K562 (cell line): Measurements from ENCODE around the gene SLC35E2B. TPM values are rescaled to one million over a fixed set of nuclear protein-coding genes. Genes with fewer than 3 reads are reported as not detected.
A peak's percentile ranks its signal among the peaks of the same experiment; 100 is the strongest.

ENCODE experiments used
- ATAC-seq: fragments of 200-7000 bp; cut with Tn5 transposase; 3 replicates; pipeline ENCODE4 v1.9.1; 2020; ENCODE audit warnings: moderate library complexity
- BruUV-seq: library from RNA; stranded (reverse); fragments of 400-500 nt; replicated peaks from 2 replicates; lab custom pipeline; 2021; lab: Mats Ljungman, UMichigan
- CTCF ChIA-PET: fragments of 300-600 bp; formaldehyde crosslinking; extraction: SDS; loops from one replicate; lab custom pipeline; 2021; ENCODE audit warnings: low intra/inter-chr PET ratio; lab: Yijun Ruan, JAX
- POLR2A ChIA-PET: fragments of 300-600, 350-650 bp; sonication (Branson Sonifier 250); formaldehyde crosslinking; extraction: SDS; loops from one replicate; lab custom pipeline; 2021; ENCODE audit warnings: antibody characterized with exemption, inconsistent platforms; lab: Yijun Ruan, JAX
- DNase-seq, 4 experiments: peaks; one replicate each; pipeline versions ENCODE4 v3.0.0 to v3.0.0-alpha.2; 2011 to 2018; ENCODE audit warnings: low spot score in 3 of 4, mixed read lengths in 3 of 4; ENCODE audit errors: extremely low read depth in 1 of 4
- FAIRE-seq: peaks from 2 replicates; lab custom pipeline; 2011; peaks lifted over from hg19 to GRCh38; lab: Jason Lieb, UNC
- H2AFZ ChIP-seq: 2 replicates; pipeline ENCODE4 v1.6.0; 2011; ENCODE audit warnings: low read depth, low read length, control low read depth, inconsistent platforms
- H3K27ac ChIP-seq: fragments of 200-600 bp; 3 replicates; pipeline ENCODE4 v1.8.0; 2011; ENCODE audit warnings: low read depth, mild to moderate bottlenecking, control low read depth, inconsistent platforms, low read length, moderate library complexity, mixed read lengths; ENCODE audit errors: extremely low read depth
- H3K27me3 ChIP-seq, 2 experiments: fragments of 300-600 bp in 1 of 2; 2 replicates in 1 of 2; 3 replicates in 1 of 2; pipeline versions ENCODE4 v1.6.0 to v1.8.0; 2011; ENCODE audit warnings: inconsistent platforms in 2 of 2, low read length in 2 of 2, mild to moderate bottlenecking in 1 of 2, mixed read lengths in 1 of 2, moderate library complexity in 1 of 2; ENCODE audit not compliant: control insufficient read depth in 2 of 2, insufficient read depth in 2 of 2
- H3K36me3 ChIP-seq: fragments of 300-600 bp; 3 replicates; pipeline ENCODE4 v1.8.0; 2011; ENCODE audit warnings: mild to moderate bottlenecking, low read length, inconsistent platforms; ENCODE audit not compliant: control insufficient read depth, insufficient read depth
- H3K4me1 ChIP-seq, 2 experiments: fragments of 200-600 bp in 1 of 2; replicated peaks in 1 of 2; 2 replicates in 1 of 2; 3 replicates in 1 of 2; pipeline versions ENCODE4 v1.5.1 to v1.8.0; 2011; ENCODE audit warnings: inconsistent platforms in 2 of 2, low read length in 2 of 2, mild to moderate bottlenecking in 1 of 2, mixed read lengths in 1 of 2, moderate library complexity in 1 of 2; ENCODE audit not compliant: control insufficient read depth in 2 of 2, insufficient read depth in 2 of 2
- H3K4me2 ChIP-seq: 2 replicates; pipeline ENCODE4 v1.6.1; 2011; ENCODE audit warnings: low read length, control low read depth, inconsistent platforms, mixed read lengths; ENCODE audit not compliant: insufficient read depth
- H3K4me3 ChIP-seq: fragments of 200-600 bp; sonication (generic), shearing (Covaris generic); 2 replicates; pipeline ENCODE4 v1.5.1; 2016; ENCODE audit warnings: control low read depth, inconsistent platforms
- H3K79me2 ChIP-seq: fragments of 200-600 bp; 3 replicates; pipeline ENCODE4 v1.8.0; 2011; ENCODE audit warnings: low read length, inconsistent platforms; ENCODE audit not compliant: control insufficient read depth, insufficient read depth
- H3K9ac ChIP-seq, 2 experiments: 2 replicates each; pipeline versions ENCODE4 v1.6.0 to v1.6.1; 2011; ENCODE audit warnings: low read depth in 2 of 2, low read length in 2 of 2, control low read depth in 1 of 2, inconsistent platforms in 1 of 2, mild to moderate bottlenecking in 1 of 2, mixed read lengths in 1 of 2; ENCODE audit not compliant: insufficient read depth in 1 of 2
- H3K9me1 ChIP-seq: one replicate; pipeline ENCODE4 v1.6.0; 2011; ENCODE audit warnings: inconsistent platforms, mild to moderate bottlenecking, low read length, moderate library complexity; ENCODE audit not compliant: control insufficient read depth, insufficient read depth
- H3K9me3 ChIP-seq: replicated peaks from 2 replicates; pipeline ENCODE4 v1.5.1; 2011; ENCODE audit warnings: low read depth, low read length, inconsistent platforms; ENCODE audit not compliant: control insufficient read depth, insufficient read depth
- H4K20me1 ChIP-seq: replicated peaks from 2 replicates; pipeline ENCODE4 v1.6.1; 2011; ENCODE audit warnings: low read length, inconsistent platforms, mixed read lengths; ENCODE audit not compliant: control insufficient read depth, insufficient read depth
- SREBF2 ChIP-seq: sonication (generic); formaldehyde crosslinking; IDR thresholded peaks from 2 replicates; pipeline ENCODE4 v1.4.0; 2020; ENCODE audit warnings: mild to moderate bottlenecking, missing genetic modification reagents
- WGBS: fragments of 100-300 bp; shearing (Covaris generic); methylation state at CpG from one replicate; pipeline ENCODE4 v1.1.6; 2016; ENCODE audit warnings: low coverage, mixed read lengths; ENCODE audit not compliant: insufficient coverage; ENCODE audit errors: missing lambda C conversion rate; 5-methylcytosine and 5-hydroxymethylcytosine counted together
- in situ Hi-C: fragments of 300-500 bp; cut with MboI; formaldehyde crosslinking; loops from 4 replicates; pipeline ENCODE4 v1.15.0; 2018; ENCODE audit warnings: inconsistent platforms, mixed read lengths
- intact Hi-C: fragments of 100-400 bp; cut with micrococcal nuclease; formaldehyde crosslinking; loops from 2 replicates; pipeline ENCODE4 v1.14.2; 2022
- polyA plus RNA-seq, 8 experiments: library from polyadenylated mRNA; depleted of rRNA in 4 of 8; stranded (reverse) in 5 of 8; unstranded in 3 of 8; fragments of >200 nt; fragmentation: Nextera tagmentation in 2 of 8; fragmentation: Illumina TruSeq in 1 of 8; extraction: Ambion mirVana in 2 of 8; extraction: Trizol in 1 of 8; gene quantifications; 2 replicates each; pipeline versions ENCODE4 v1.2.1 to v1.2.3, GENCODE V29; 2011 to 2014; ENCODE audit warnings: inconsistent platforms in 1 of 8, missing spikeins in 1 of 8
- total RNA-seq, 7 experiments: library from RNA; depleted of rRNA in 6 of 7; stranded (reverse); fragments of >200 nt in 6 of 7; fragmentation: Illumina TruSeq in 2 of 7; extraction: Trizol in 2 of 7; gene quantifications; 2 replicates each; pipeline versions ENCODE4 v1.2.1 to v1.2.3, GENCODE V29; 2011 to 2021; ENCODE audit warnings: low replicate concordance in 1 of 7
- TF ChIP-seq, protein P1 (sequence below): sonication (generic); formaldehyde crosslinking; IDR thresholded peaks from 2 replicates; pipeline ENCODE4 v1.8.1; 2023; ENCODE audit warnings: mild to moderate bottlenecking, missing genetic modification reagents
- TF ChIP-seq, protein P2 (sequence below): fragments of 250-450 bp; sonication (Bioruptor Pico); IDR thresholded peaks from 2 replicates; pipeline ENCODE4 v1.4.0; 2020; ENCODE audit warnings: mild to moderate bottlenecking, moderate library complexity

SLC35E2B gene
- total and polyA plus RNA-seq, 9 of the 15 experiments (the other 6 are each of a cell fraction or from before 2014, with no cell fraction given) = 4.7 to 44.6 (median 20.7) TPM

DNA sequence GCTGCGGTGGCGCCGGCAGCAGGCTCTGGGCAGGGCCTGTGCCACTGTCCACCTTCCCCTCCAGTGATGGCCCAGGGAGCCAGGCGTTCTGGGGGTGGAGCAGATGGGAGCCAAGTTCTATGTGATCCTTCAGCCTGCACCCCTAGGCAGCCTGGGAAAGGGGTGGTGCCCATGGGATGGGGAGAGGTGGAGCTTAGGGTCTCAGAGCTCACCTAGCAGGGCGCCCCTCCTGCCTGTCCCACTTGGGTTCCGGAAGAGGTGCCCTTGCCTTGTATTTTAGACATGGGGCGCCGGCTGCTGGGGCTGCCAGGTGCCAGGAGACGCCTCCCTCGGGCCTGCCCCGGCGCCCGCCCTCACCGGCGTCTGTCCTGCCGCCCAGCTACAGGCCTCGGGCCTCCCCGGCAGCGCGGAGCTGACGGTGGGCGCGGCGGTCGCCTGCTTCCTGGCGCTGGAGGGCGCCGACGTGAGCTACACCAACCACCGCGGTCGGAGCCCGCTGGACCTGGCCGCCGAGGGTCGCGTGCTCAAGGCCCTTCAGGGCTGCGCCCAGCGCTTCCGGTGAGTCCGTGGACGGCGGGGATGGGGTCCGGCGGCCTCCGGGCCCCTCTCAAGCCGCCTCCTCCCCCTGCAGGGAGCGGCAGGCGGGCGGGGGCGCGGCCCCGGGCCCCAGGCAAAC, 63.7 kb downstream of the SLC35E2B start:
- WGBS = 91% methylated on average over 16 of the region's 53 CpGs
- Histone ChIP-seq H4K20me1 (no peaks in the 10 kb centered on the region), H2AFZ (no peak overlapping the region), H3K4me3 (no peak overlapping the region), H3K27ac (no peak overlapping the region), H3K79me2 (no peaks in the 10 kb centered on the region), H3K36me3 (no peaks in the 10 kb centered on the region), H3K4me1 (peaks cover 0 to 55% of the 10 kb centered on the region in 2 experiments; a peak in 3 of 5 replicates), H3K9me1 (no peaks in the 10 kb centered on the region), H3K4me2 (no peak overlapping the region), H3K27me3 (no peaks in the 10 kb centered on the region), H3K9ac (no peak overlapping the region), H3K9me3 (no peaks in the 10 kb centered on the region)
- CTCF ChIA-PET = no interaction called here
- DNase-seq = no peak
- no peak for FAIRE-seq
- TF ChIP-seq, protein P1, sequence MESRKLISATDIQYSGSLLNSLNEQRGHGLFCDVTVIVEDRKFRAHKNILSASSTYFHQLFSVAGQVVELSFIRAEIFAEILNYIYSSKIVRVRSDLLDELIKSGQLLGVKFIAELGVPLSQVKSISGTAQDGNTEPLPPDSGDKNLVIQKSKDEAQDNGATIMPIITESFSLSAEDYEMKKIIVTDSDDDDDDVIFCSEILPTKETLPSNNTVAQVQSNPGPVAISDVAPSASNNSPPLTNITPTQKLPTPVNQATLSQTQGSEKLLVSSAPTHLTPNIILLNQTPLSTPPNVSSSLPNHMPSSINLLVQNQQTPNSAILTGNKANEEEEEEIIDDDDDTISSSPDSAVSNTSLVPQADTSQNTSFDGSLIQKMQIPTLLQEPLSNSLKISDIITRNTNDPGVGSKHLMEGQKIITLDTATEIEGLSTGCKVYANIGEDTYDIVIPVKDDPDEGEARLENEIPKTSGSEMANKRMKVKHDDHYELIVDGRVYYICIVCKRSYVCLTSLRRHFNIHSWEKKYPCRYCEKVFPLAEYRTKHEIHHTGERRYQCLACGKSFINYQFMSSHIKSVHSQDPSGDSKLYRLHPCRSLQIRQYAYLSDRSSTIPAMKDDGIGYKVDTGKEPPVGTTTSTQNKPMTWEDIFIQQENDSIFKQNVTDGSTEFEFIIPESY = peak; percentile 68
- TF ChIP-seq, protein P2, sequence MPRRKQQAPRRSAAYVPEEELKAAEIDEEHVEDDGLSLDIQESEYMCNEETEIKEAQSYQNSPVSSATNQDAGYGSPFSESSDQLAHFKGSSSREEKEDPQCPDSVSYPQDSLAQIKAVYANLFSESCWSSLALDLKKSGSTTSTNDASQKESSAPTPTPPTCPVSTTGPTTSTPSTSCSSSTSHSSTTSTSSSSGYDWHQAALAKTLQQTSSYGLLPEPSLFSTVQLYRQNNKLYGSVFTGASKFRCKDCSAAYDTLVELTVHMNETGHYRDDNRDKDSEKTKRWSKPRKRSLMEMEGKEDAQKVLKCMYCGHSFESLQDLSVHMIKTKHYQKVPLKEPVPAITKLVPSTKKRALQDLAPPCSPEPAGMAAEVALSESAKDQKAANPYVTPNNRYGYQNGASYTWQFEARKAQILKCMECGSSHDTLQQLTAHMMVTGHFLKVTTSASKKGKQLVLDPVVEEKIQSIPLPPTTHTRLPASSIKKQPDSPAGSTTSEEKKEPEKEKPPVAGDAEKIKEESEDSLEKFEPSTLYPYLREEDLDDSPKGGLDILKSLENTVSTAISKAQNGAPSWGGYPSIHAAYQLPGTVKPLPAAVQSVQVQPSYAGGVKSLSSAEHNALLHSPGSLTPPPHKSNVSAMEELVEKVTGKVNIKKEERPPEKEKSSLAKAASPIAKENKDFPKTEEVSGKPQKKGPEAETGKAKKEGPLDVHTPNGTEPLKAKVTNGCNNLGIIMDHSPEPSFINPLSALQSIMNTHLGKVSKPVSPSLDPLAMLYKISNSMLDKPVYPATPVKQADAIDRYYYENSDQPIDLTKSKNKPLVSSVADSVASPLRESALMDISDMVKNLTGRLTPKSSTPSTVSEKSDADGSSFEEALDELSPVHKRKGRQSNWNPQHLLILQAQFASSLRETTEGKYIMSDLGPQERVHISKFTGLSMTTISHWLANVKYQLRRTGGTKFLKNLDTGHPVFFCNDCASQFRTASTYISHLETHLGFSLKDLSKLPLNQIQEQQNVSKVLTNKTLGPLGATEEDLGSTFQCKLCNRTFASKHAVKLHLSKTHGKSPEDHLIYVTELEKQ (CRISPR knock-in tag) = no peak
- TF ChIP-seq SREBF2 = no peak
- in situ Hi-C loops = no loop called here
- BruUV-seq = no TSS peak
- intact Hi-C loops = no loop called here
- POLR2A ChIA-PET = no interaction called here
- no peak for ATAC-seq
